Right atrium auricular region (tissue), 2 donors: ENCODE measurements around the gene IL22. TPM values are rescaled to one million over a fixed set of nuclear protein-coding genes. Genes with fewer than 3 reads are reported as not detected.

Experiments
- DNase-seq: peaks from one replicate; pipeline ENCODE4 v3.0.0-alpha.2; 2019; ENCODE audit warnings: low spot score
- H3K27ac ChIP-seq, 2 donors: fragments of 200-600 bp; sonication (generic); 1 replicate in 1 of 2; 2 replicates in 1 of 2; pipeline ENCODE4 v1.5.1; 2016 to 2019
- H3K27me3 ChIP-seq, 2 donors: fragments of 200-600 bp; sonication (generic); one replicate each; pipeline versions ENCODE4 v1.5.1 to v1.6.0; 2017 to 2019
- H3K36me3 ChIP-seq: fragments of 200-600 bp; sonication (generic); one replicate; pipeline ENCODE4 v1.5.1; 2016
- H3K4me1 ChIP-seq, 2 donors: fragments of 200-600 bp; sonication (generic); one replicate each; pipeline versions ENCODE4 v1.5.1 to v1.6.0; 2017 to 2019
- H3K4me3 ChIP-seq, 2 donors: fragments of 200-600 bp; sonication (generic); 1 replicate in 1 of 2; 2 replicates in 1 of 2; pipeline ENCODE4 v1.5.1; 2017 to 2019; ENCODE audit warnings: mild to moderate bottlenecking in 1 of 2, moderate library complexity in 1 of 2
- H3K9me3 ChIP-seq, 2 donors: fragments of 200-600 bp; sonication (generic); one replicate each; pipeline ENCODE4 v1.5.1; 2019
- CTCF ChIP-seq, 2 donors: fragments of 200-600 bp; sonication (generic); IDR thresholded peaks; one replicate each; pipeline ENCODE4 v1.5.1; 2019; ENCODE audit warnings: antibody characterized with exemption in 2 of 2
- total RNA-seq, 2 donors: library from RNA; depleted of rRNA; stranded (reverse); fragments of >200 nt; gene quantifications; one replicate each; pipeline ENCODE4 v1.1.0, GENCODE V29; 2016

Gene IL22
- total RNA-seq, 2 donors from 2014 or later = not detected

GRCh38 chr12:68252077-68252476 is 1.3 kb downstream of the IL22 start:
- DNase-seq = no peak
- Histone ChIP-seq H3K27me3 (no peaks in the 10 kb centered on the region), H3K9me3 (no peaks in the 10 kb centered on the region), H3K4me1 (no peaks in the 10 kb centered on the region), H3K36me3 (no peaks in the 10 kb centered on the region), H3K27ac (no peak overlapping the region), H3K4me3 (no peak overlapping the region)
- TF ChIP-seq CTCF (IDR thresholded peaks at IDR 0.05) = no peak

GRCh38 chr12:68250454-68250853 is 3.0 kb downstream of the IL22 start:
- no peaks in the 10 kb centered on the region for H3K36me3 ChIP-seq
- no peak overlapping the region for H3K4me3 ChIP-seq
- no peak for TF ChIP-seq CTCF (IDR thresholded peaks at IDR 0.05)
- no peak overlapping the region for H3K27ac ChIP-seq
- H3K4me1 ChIP-seq = peaks cover 0 to 8% of the 10 kb centered on the region in 2 donors
- no peaks in the 10 kb centered on the region for H3K27me3 ChIP-seq
- no peak for DNase-seq
- H3K9me3 ChIP-seq = no peaks in the 10 kb centered on the region

- no peak for DNase-seq
- Histone ChIP-seq H3K4me1 (peaks cover 0 to 14% of the 10 kb centered on the region in 2 donors), H3K36me3 (no peaks in the 10 kb centered on the region), H3K4me3 (no peak overlapping the region), H3K27ac (no peak overlapping the region), H3K9me3 (no peaks in the 10 kb centered on the region), H3K27me3 (no peaks in the 10 kb centered on the region)
- no peak for TF ChIP-seq CTCF (IDR thresholded peaks at IDR 0.05)
Observed at GRCh38 chr12:68247785-68248184, 5.6 kb downstream of the IL22 start.

GRCh38 chr12:68246350-68246749 is 7.1 kb downstream of the IL22 start:
- H3K36me3 ChIP-seq = no peaks in the 10 kb centered on the region
- no peak for TF ChIP-seq CTCF (IDR thresholded peaks at IDR 0.05)
- H3K9me3 ChIP-seq = no peaks in the 10 kb centered on the region
- H3K27ac ChIP-seq = no peak overlapping the region
- H3K4me1 ChIP-seq = peaks cover 0 to 19% of the 10 kb centered on the region in 2 donors
- no peak overlapping the region for H3K4me3 ChIP-seq
- no peak for DNase-seq
- no peaks in the 10 kb centered on the region for H3K27me3 ChIP-seq

- H3K4me1 ChIP-seq = peaks cover 0 to 29% of the 10 kb centered on the region in 2 donors
- H3K27me3 ChIP-seq = no peaks in the 10 kb centered on the region
- H3K9me3 ChIP-seq = no peaks in the 10 kb centered on the region
- H3K27ac ChIP-seq = peak overlapping the region; percentile 1 to 48
- H3K36me3 ChIP-seq = no peaks in the 10 kb centered on the region
- no peak for TF ChIP-seq CTCF (IDR thresholded peaks at IDR 0.05)
- H3K4me3 ChIP-seq = peak overlapping the region in 1 of 2 donors; percentile 32
- no peak for DNase-seq
Observed at GRCh38 chr12:68245180-68246021, 8.0 kb downstream of the IL22 start.
